ENCODE results near the gene S100A5. TPM values are rescaled to one million over a fixed set of nuclear protein-coding genes. Genes with fewer than 3 reads are reported as not detected.

S100A5 gene
- total and polyA plus RNA-seq, 4 donors = not detected

DNA sequence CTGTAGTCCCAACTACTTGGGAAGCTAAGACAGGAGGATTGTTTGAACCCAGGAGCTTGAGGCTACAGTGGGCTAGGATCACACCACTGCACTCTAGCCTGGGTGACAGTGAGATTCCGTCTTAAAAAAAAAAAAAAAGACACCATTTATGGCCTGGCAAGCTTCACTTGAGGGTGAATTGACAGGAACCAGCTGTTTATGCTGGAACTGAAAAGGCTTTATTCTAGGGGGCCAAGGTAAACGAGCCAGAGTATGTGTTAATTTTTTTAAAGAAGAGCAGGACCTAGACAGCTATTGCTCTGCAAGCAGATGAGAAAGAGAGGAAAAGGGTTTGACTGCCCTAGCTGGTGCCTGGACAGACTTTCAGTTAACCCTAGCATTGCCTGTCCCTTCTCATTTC lies 42.0 kb downstream of the S100A5 start:
- 0% methylated on average over 2 of the region's 2 CpGs for WGBS, 2 donors
- intact Hi-C loops (cut with DNase I) = loop anchor here in 1 of 2 donors (5.0 kb wide), 1 partner anchor 101 kb away; no protein-coding TSS in a partner anchor
- no peaks in the 10 kb centered on the region for H3K9me3 ChIP-seq (ENCODE audit: control insufficient read depth, low read length)
- no peak overlapping the region for H3K27ac ChIP-seq (ENCODE audit: low read depth in 1 of 2, low read length in 2 of 2)
- no peak overlapping the region for H3K4me3 ChIP-seq (ENCODE audit: low read length in 2 of 2)
- H3K36me3 ChIP-seq (ENCODE audit: control insufficient read depth in 1 of 2, insufficient read depth in 2 of 2, low read length in 1 of 2) = no peaks in the 10 kb centered on the region
- H3K4me1 ChIP-seq (ENCODE audit: control insufficient read depth in 1 of 2, insufficient read depth in 2 of 2, low read length in 2 of 2) = no peaks in the 10 kb centered on the region
- DNase-seq (no peak), ATAC-seq (ENCODE audit: low FRiP score) (no peak)
- H3K27me3 ChIP-seq (ENCODE audit: control insufficient read depth in 1 of 2, insufficient read depth in 2 of 2, low read length in 1 of 2) = no peaks in the 10 kb centered on the region

DNA sequence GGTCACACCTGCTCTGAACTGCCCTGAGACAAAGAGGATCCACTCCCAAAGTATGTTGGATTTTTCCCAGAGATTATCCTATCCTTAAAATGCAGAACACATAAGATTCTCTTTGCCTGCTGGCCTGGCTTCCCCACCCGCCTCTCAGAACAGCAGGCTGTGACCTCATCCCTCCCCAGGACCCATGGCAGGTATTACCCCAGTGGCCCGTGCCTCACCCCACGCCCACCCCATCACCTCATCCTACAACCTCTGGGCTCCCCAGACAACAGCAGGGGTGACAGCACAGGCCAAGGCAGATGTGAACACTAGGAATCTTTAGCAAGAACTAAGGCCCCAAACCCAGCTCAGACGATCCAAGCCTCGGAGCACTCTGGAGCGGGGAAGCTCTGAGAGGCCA lies 45.2 kb downstream of the S100A5 start:
- WGBS, 2 donors = 44 to 46% methylated on average over 6 of the region's 6 CpGs
- no peak for ATAC-seq (ENCODE audit: low FRiP score)
- intact Hi-C loops (cut with DNase I) = loop anchor here (1.0 to 5.0 kb wide), 4 partner anchors 29 to 143 kb away; no protein-coding TSS in a partner anchor
- Histone ChIP-seq H3K36me3 (ENCODE audit: control insufficient read depth in 1 of 2, insufficient read depth in 2 of 2, low read length in 1 of 2) (no peaks in the 10 kb centered on the region), H3K27me3 (ENCODE audit: control insufficient read depth in 1 of 2, insufficient read depth in 2 of 2, low read length in 1 of 2) (no peaks in the 10 kb centered on the region), H3K9me3 (ENCODE audit: control insufficient read depth, low read length) (no peaks in the 10 kb centered on the region), H3K4me1 (ENCODE audit: control insufficient read depth in 1 of 2, insufficient read depth in 2 of 2, low read length in 2 of 2) (peaks cover 0 to 8% of the 10 kb centered on the region in 2 donors), H3K27ac (ENCODE audit: low read depth in 1 of 2, low read length in 2 of 2) (no peak overlapping the region), H3K4me3 (ENCODE audit: low read length in 2 of 2) (no peak overlapping the region)
- no peak for DNase-seq

DNA sequence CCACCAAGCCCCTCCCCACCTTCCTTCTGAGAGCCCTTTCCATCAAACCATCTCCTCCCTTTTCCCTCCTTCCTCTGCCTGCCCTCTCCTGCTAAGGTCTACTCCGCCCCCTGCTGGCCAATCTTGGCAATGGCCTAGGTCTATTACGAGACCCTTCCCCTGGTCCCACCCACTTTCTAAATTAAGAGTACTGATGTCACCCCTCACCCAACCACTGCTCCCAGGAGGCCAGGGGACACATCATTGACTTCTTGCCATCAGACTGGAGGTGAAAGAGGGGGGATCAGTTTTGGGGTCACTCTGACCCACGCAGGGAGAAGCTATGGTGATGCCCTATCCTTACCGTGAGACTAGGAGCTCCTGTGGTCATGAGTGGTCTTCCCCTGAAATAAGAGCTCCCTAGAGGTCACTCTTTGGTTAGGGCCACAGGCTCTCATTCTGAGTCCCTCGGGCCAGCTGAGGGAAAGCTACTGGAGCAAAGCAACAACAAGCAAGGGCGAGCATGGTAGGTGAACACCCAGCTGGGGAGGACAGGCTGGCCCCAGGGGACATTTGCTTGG lies 45.7 kb downstream of the S100A5 start:
- DNase-seq (peak; percentile 82 to 96), ATAC-seq (ENCODE audit: low FRiP score) (peak; percentile 78)
- Histone ChIP-seq H3K27ac (ENCODE audit: low read depth in 1 of 2, low read length in 2 of 2) (no peak overlapping the region), H3K36me3 (ENCODE audit: control insufficient read depth in 1 of 2, insufficient read depth in 2 of 2, low read length in 1 of 2) (no peaks in the 10 kb centered on the region), H3K4me3 (ENCODE audit: low read length in 2 of 2) (no peak overlapping the region), H3K9me3 (ENCODE audit: control insufficient read depth, low read length) (no peaks in the 10 kb centered on the region), H3K4me1 (ENCODE audit: control insufficient read depth in 1 of 2, insufficient read depth in 2 of 2, low read length in 2 of 2) (peaks cover 0 to 8% of the 10 kb centered on the region in 2 donors), H3K27me3 (ENCODE audit: control insufficient read depth in 1 of 2, insufficient read depth in 2 of 2, low read length in 1 of 2) (no peaks in the 10 kb centered on the region)
- 28 to 30% methylated on average over 6 of the region's 6 CpGs for WGBS, 2 donors
- intact Hi-C loops (cut with DNase I) = loop anchor here (1.0 to 5.0 kb wide), 4 partner anchors 28 to 143 kb away; no protein-coding TSS in a partner anchor

DNA sequence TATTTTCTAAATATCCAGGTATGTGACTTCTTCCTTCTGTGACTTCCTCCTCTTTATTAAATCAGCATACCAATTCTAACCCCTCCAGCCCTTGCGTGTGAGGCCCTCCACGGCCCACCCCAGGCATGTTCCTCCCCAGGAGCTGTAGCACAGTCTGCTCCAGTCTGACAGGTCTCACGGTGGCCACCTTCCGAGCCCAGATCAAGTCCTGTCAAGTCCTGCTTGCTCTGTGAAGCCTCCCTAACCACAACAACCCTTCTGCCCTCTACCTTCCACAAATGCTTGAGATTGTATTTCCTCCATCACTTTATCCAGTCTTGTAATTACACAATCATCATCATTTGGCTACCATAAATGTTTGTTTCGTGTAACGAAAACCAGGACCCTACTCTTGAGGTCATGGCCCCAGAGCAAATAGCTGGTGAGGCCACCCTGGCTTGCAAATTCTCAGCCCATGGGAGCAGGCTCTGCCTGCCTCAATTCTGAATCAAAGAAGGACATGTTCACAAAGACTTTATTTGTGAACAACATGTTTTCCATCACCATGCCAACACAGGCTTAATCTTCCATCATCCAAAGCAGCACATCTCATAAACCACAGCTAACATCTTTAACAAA lies 47.3 kb downstream of the S100A5 start:
- DNase-seq = no peak

DNA sequence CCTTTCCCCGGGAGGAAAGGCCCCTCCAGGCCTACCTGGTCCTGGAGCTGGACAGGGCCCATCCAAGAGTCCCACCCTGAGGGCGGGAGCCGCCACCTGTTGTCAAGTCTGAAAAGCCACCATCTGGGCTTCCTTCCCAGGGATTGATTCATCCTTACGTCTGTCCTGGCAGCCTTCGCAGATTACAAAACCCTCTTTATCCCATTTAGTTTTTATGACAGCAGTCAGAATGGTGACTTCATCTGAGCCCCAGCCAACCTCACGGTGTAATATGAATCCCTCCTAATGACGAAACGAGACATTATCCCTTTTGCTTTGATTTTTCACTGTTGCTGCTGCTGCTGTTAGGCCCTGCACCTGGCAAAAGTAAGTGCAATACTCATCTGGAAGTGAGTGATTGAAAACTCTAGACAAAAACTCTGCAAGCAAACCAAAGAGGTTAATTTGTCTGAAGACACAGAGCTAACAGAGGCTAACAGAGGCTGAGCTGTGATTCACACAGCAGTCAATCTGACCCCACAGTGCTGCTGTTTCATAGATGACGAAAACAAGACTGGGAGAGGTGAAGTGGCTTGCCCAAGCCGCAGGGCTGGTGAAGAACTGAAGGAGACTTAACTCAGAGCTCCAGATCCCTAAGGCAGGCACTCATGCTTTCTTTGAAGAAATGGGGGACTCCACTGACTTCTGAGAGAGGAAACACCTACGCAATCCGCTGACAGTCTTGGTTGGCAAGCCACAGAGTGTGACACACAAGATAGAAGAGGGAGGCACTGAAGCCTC lies 50.3 kb downstream of the S100A5 start:
- peaks cover 0 to 8% of the 10 kb centered on the region in 2 donors for H3K4me1 ChIP-seq (ENCODE audit: control insufficient read depth in 1 of 2, insufficient read depth in 2 of 2, low read length in 2 of 2)
- H3K27me3 ChIP-seq (ENCODE audit: control insufficient read depth in 1 of 2, insufficient read depth in 2 of 2, low read length in 1 of 2) = no peaks in the 10 kb centered on the region
- 8 to 9% methylated on average over 12 of the region's 12 CpGs for WGBS, 2 donors
- ATAC-seq (ENCODE audit: low FRiP score) (peak; percentile 65), DNase-seq (peak; percentile 81 to 87)
- no peaks in the 10 kb centered on the region for H3K9me3 ChIP-seq (ENCODE audit: control insufficient read depth, low read length)
- no peak overlapping the region for H3K4me3 ChIP-seq (ENCODE audit: low read length in 2 of 2)
- H3K36me3 ChIP-seq (ENCODE audit: control insufficient read depth in 1 of 2, insufficient read depth in 2 of 2, low read length in 1 of 2) = no peaks in the 10 kb centered on the region
- peak overlapping the region; percentile 87 to 94 for H3K27ac ChIP-seq (ENCODE audit: low read depth in 1 of 2, low read length in 2 of 2)
- intact Hi-C loops (cut with DNase I) = no loop called here

More for the DNA sequence above, 47.3 kb downstream of the S100A5 start:
- no peak for ATAC-seq (ENCODE audit: low FRiP score)
- Histone ChIP-seq H3K9me3 (ENCODE audit: control insufficient read depth, low read length) (no peaks in the 10 kb centered on the region), H3K27me3 (ENCODE audit: control insufficient read depth in 1 of 2, insufficient read depth in 2 of 2, low read length in 1 of 2) (no peaks in the 10 kb centered on the region), H3K4me3 (ENCODE audit: low read length in 2 of 2) (no peak overlapping the region), H3K27ac (ENCODE audit: low read depth in 1 of 2, low read length in 2 of 2) (peak overlapping the region; percentile 1 to 72), H3K36me3 (ENCODE audit: control insufficient read depth in 1 of 2, insufficient read depth in 2 of 2, low read length in 1 of 2) (no peaks in the 10 kb centered on the region), H3K4me1 (ENCODE audit: control insufficient read depth in 1 of 2, insufficient read depth in 2 of 2, low read length in 2 of 2) (peaks cover 0 to 8% of the 10 kb centered on the region in 2 donors)
- WGBS, 2 donors = 55 to 59% methylated on average over 6 of the region's 6 CpGs
- intact Hi-C loops (cut with DNase I) = no loop called here

DNA sequence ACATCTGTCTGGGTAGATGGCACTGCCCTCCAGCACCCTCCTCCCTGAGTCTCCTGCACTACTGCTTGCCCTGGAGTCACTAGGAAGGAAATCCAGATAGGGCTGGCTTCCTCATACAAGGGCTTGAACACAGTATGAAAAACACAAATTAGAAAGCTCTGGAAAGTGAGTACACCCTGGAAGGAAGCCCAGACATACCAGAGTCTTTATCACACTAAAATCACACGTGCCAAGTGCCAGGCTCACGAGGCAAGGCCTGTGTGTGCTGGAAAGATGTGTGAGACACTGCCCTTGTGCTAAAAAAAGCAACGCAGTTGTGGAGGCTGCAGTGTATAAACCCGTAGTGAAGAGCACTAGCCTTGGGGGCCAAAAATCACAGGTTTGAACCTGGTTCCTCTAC lies 52.0 kb downstream of the S100A5 start:
- 2 to 3% methylated on average over 4 of the region's 4 CpGs for WGBS, 2 donors
- Histone ChIP-seq H3K36me3 (ENCODE audit: control insufficient read depth in 1 of 2, insufficient read depth in 2 of 2, low read length in 1 of 2) (no peaks in the 10 kb centered on the region), H3K9me3 (ENCODE audit: control insufficient read depth, low read length) (no peaks in the 10 kb centered on the region), H3K4me3 (ENCODE audit: low read length in 2 of 2) (no peak overlapping the region), H3K27me3 (ENCODE audit: control insufficient read depth in 1 of 2, insufficient read depth in 2 of 2, low read length in 1 of 2) (no peaks in the 10 kb centered on the region), H3K4me1 (ENCODE audit: control insufficient read depth in 1 of 2, insufficient read depth in 2 of 2, low read length in 2 of 2) (peaks cover 0 to 8% of the 10 kb centered on the region in 2 donors), H3K27ac (ENCODE audit: low read depth in 1 of 2, low read length in 2 of 2) (peak overlapping the region in 1 of 2 donors; percentile 60)
- intact Hi-C loops (cut with DNase I) = no loop called here
- peak; percentile 42 for ATAC-seq (ENCODE audit: low FRiP score)
- peak in 1 of 2 donors; percentile 82 for DNase-seq

DNA sequence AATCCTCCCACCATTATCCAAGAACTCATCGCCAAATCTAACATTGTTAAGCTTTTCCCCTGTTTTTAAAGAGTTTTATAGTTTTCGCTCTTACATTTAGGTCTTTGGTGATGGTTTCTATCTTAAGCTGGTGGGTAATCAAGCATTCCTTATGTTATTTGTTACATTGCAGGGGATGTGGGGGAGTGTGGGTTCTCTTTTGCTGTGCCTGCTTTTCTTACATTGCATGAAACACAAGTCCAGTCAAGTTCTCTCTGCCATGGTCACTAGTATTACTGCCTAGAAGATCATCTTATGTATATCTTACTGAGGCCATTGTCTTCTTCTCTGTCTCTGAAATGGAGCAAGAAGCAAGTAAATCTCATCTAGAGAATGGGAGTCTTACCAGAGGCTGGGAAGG lies 53.0 kb downstream of the S100A5 start:
- no peak overlapping the region for H3K4me3 ChIP-seq (ENCODE audit: low read length in 2 of 2)
- ATAC-seq (ENCODE audit: low FRiP score) (no peak), DNase-seq (no peak)
- peaks cover 0 to 7% of the 10 kb centered on the region in 2 donors for H3K4me1 ChIP-seq (ENCODE audit: control insufficient read depth in 1 of 2, insufficient read depth in 2 of 2, low read length in 2 of 2)
- 93 to 97% methylated on average over 2 of the region's 2 CpGs for WGBS, 2 donors
- intact Hi-C loops (cut with DNase I) = no loop called here
- H3K27me3 ChIP-seq (ENCODE audit: control insufficient read depth in 1 of 2, insufficient read depth in 2 of 2, low read length in 1 of 2) = no peaks in the 10 kb centered on the region
- H3K27ac ChIP-seq (ENCODE audit: low read depth in 1 of 2, low read length in 2 of 2) = no peak overlapping the region
- no peaks in the 10 kb centered on the region for H3K9me3 ChIP-seq (ENCODE audit: control insufficient read depth, low read length)
- H3K36me3 ChIP-seq (ENCODE audit: control insufficient read depth in 1 of 2, insufficient read depth in 2 of 2, low read length in 1 of 2) = no peaks in the 10 kb centered on the region
